WERI-Rb-1 (cell line): Measurements from ENCODE around the gene MPP1.

ENCODE experiments used
- DNase-seq: peaks from one replicate; pipeline ENCODE4 v3.0.0-alpha.2; 2020
- H3K27ac ChIP-seq: fragments of 250-450 bp; sonication (Bioruptor Pico); 2 replicates; pipeline ENCODE4 v1.5.1; 2020; ENCODE audit warnings: mild to moderate bottlenecking, moderate library complexity
- H3K27me3 ChIP-seq: fragments of 250-450 bp; sonication (Bioruptor Pico); 2 replicates; pipeline ENCODE4 v1.5.1; 2021; ENCODE audit warnings: mild to moderate bottlenecking, low read depth, moderate library complexity; ENCODE audit not compliant: insufficient read depth, severe bottlenecking
- H3K36me3 ChIP-seq: fragments of 250-450 bp; sonication (Bioruptor Pico); 2 replicates; pipeline ENCODE4 v1.5.1; 2020; ENCODE audit warnings: mild to moderate bottlenecking, moderate library complexity
- H3K4me3 ChIP-seq: 2 replicates; pipeline ENCODE4 v1.5.1; 2011; ENCODE audit warnings: low read depth, mild to moderate bottlenecking, control low read depth, low read length
- H3K9me3 ChIP-seq: fragments of 250-450 bp; sonication (Bioruptor Pico); 2 replicates; pipeline ENCODE4 v1.5.1; 2021; ENCODE audit warnings: mild to moderate bottlenecking, moderate library complexity; ENCODE audit not compliant: severe bottlenecking
- TF ChIP-seq, protein P1 (sequence below): IDR thresholded peaks from 2 replicates; pipeline ENCODE4 v1.5.1; 2011; ENCODE audit warnings: low read depth, mild to moderate bottlenecking, control low read depth, inconsistent platforms, low read length

The MPP1 gene

DNA sequence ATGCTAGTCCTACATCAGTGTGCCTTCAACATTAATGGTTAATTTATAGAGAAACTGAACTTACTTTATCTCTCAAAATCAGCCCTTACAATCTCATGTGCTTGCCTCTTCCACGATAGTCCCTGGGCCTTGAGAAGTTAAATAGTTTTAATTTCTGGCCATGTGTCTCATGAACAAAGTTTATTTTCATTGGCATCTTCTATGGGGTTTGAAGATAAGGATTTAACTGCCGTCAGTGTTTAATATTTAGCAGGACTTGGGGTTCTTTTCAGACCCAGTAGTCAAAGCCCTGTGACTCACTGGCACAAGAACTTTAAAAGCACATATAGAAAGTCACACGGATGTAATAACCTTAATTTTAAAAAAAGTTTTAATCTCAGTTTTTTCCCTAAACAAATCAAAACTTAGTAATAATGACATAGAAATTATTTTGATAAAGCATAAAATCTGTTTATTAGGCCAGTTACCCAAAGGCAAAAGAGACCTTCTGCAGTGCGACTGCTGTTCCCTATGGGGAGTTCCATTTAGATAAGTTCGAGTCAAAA, 10.1 kb upstream of the MPP1 start:
- Histone ChIP-seq H3K27me3 (peaks cover 3% of the 10 kb centered on the region), H3K4me3 (no peak overlapping the region), H3K36me3 (no peaks in the 10 kb centered on the region), H3K27ac (no peak overlapping the region), H3K9me3 (peaks cover 4% of the 10 kb centered on the region)
- DNase-seq, result no peak
- TF ChIP-seq, protein P1, sequence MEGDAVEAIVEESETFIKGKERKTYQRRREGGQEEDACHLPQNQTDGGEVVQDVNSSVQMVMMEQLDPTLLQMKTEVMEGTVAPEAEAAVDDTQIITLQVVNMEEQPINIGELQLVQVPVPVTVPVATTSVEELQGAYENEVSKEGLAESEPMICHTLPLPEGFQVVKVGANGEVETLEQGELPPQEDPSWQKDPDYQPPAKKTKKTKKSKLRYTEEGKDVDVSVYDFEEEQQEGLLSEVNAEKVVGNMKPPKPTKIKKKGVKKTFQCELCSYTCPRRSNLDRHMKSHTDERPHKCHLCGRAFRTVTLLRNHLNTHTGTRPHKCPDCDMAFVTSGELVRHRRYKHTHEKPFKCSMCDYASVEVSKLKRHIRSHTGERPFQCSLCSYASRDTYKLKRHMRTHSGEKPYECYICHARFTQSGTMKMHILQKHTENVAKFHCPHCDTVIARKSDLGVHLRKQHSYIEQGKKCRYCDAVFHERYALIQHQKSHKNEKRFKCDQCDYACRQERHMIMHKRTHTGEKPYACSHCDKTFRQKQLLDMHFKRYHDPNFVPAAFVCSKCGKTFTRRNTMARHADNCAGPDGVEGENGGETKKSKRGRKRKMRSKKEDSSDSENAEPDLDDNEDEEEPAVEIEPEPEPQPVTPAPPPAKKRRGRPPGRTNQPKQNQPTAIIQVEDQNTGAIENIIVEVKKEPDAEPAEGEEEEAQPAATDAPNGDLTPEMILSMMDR, result no peak

DNA sequence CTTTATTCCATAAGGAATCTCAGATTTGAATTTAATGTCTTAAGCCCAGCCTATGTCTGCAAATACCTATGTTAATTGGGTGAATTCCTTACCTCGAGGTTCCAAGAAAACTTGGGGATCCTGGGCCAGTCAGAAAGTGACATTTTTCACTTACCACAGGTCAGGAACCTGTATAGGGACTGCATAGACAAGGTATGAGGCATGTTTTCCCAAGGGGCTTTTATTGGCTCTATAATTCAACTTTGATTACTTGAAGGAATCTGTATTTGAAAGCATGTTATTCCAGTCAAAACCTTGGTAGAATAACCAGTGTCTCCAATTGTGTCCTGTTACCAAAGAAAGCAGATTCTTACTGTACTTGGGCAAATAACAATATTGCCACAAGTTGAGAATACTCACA, 8.5 kb upstream of the MPP1 start:
- TF ChIP-seq, protein P1, result no peak
- no peak overlapping the region for H3K4me3 ChIP-seq
- DNase-seq, result no peak
- H3K36me3 ChIP-seq, result no peaks in the 10 kb centered on the region
- H3K9me3 ChIP-seq, result peaks cover 4% of the 10 kb centered on the region
- no peak overlapping the region for H3K27ac ChIP-seq
- H3K27me3 ChIP-seq, result peaks cover 3% of the 10 kb centered on the region

DNA sequence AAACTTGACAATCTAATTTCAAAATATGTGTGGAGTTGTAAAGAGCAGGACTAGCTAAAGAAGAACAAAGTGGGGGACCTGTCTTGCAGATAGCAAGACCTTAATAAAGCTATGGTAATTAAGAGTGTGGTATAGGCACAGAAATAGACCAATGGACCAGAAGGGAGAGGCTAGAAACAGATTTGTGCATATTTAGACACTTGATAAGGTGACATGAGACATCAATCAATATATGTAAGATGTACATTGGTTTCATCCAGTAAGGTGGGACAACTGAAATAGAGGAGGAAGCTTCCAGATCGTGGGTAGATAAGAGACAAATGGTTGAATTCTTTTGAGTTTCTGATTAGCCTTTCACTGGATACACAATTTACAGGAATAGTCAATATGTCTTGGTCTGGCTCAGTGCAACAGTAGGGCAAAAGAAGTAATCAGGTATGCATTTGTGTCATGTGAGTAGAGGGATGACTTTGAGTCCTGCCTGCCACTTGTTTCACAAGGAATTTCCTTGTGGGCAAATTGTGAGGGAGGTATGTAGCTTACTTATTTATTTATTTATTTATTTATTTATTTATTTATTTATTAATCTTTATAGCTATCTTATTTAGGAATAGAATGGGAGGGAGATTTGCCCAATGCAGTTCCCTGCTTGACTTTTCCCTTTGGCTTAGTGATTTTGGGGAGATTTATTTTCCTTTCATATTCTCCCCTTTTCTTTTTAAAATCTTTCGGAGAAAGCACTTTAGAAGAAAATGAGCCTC, 7.2 kb upstream of the MPP1 start:
- Histone ChIP-seq H3K27me3 (peaks cover 3% of the 10 kb centered on the region), H3K27ac (no peak overlapping the region), H3K36me3 (no peaks in the 10 kb centered on the region), H3K9me3 (peaks cover 6% of the 10 kb centered on the region), H3K4me3 (no peak overlapping the region)
- TF ChIP-seq, protein P1, result no peak
- no peak for DNase-seq

DNA sequence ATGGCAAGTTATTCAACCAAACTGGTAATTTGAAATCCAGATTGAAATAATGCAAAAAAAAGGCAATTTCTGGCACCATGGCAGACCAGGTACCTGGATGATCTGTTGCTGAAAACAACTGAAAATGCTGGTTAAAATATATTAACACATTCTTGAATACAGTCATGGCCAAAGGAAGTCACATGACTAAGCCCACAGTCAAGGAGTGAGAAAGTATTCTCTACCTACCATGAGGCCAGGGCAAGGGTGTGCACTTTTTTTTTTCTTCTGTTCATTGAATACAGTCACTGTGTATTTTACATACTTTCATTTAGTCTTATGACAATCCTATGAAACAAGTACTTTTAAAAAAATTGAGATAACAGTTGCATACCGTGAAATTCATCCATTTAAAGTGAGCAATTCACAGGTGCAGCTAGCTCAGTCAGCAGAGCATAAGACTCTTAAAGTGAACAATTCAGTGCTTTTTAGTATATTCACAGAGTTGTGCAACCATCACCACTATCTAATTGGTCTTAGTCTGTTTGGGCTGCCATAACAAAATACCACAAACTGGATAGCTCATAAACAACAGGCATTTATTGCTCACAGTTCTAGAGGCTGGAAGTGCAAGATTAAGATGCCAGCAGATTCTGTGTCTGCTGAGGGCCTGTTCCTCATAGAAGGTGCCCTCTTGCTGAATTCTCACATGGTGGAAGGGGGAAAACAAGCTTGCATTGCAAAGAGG, 4.8 kb upstream of the MPP1 start:
- TF ChIP-seq, protein P1, result no peak
- H3K9me3 ChIP-seq, result peaks cover 3% of the 10 kb centered on the region
- no peak overlapping the region for H3K27ac ChIP-seq
- no peak for DNase-seq
- H3K36me3 ChIP-seq, result no peaks in the 10 kb centered on the region
- no peak overlapping the region for H3K4me3 ChIP-seq
- H3K27me3 ChIP-seq, result peaks cover 7% of the 10 kb centered on the region

DNA sequence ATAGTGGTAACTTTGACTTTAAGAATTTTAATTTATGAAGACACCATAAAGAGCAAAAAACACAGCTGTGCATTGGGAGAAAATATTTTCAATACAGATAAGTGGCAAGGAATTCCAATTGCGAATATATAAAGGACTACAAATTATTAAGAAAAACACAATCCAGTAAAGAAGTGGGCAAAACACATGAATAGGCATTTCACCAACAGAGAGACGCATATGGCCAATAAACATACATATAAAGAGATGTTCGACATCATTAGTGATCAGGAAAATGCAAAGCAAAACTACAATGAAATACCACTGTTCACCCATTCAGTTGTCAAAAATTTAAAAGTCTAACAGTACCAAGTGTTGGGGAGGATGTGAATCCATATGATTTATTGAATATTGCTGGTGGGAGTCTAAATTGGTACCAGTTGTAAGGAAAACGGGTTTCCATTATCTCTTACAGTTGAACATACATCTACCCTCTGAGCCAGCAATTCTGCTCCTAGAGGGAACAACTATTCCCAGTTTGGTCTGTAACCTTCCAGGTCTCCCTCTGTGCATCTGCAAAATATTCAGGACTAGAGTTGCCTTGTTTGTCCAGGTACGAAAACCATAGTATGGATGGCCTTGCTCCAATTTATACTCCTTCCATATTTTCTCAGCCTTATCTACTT, 1.7 kb upstream of the MPP1 start:
- Histone ChIP-seq H3K27me3 (peaks cover 5% of the 10 kb centered on the region), H3K27ac (no peak overlapping the region), H3K4me3 (no peak overlapping the region), H3K9me3 (peaks cover 3% of the 10 kb centered on the region), H3K36me3 (no peaks in the 10 kb centered on the region; the same call in 1 of the 2 replicates)
- no peak for DNase-seq
- TF ChIP-seq, protein P1, result no peak
